M059J (cell line): ENCODE results near the gene OR5AU1. TPM values are rescaled to one million over a fixed set of nuclear protein-coding genes. Genes with fewer than 3 reads are reported as not detected.

Source experiments
- DNase-seq: peaks from one replicate; pipeline ENCODE4 v3.0.0-alpha.2; 2012; ENCODE audit warnings: low read depth
- total RNA-seq: library from RNA; depleted of rRNA; stranded (reverse); fragments of >200 nt; shearing (Covaris generic); gene quantifications from 2 replicates; pipeline ENCODE4 v1.2.3, GENCODE V29; 2014; rRNA removed

Gene OR5AU1
- total RNA-seq, 1 experiment from 2014 or later = not detected

- DNase-seq = peak; percentile 57
Observed at GRCh38 chr14:21107283-21107800, 48.5 kb downstream of the OR5AU1 start.

DNA sequence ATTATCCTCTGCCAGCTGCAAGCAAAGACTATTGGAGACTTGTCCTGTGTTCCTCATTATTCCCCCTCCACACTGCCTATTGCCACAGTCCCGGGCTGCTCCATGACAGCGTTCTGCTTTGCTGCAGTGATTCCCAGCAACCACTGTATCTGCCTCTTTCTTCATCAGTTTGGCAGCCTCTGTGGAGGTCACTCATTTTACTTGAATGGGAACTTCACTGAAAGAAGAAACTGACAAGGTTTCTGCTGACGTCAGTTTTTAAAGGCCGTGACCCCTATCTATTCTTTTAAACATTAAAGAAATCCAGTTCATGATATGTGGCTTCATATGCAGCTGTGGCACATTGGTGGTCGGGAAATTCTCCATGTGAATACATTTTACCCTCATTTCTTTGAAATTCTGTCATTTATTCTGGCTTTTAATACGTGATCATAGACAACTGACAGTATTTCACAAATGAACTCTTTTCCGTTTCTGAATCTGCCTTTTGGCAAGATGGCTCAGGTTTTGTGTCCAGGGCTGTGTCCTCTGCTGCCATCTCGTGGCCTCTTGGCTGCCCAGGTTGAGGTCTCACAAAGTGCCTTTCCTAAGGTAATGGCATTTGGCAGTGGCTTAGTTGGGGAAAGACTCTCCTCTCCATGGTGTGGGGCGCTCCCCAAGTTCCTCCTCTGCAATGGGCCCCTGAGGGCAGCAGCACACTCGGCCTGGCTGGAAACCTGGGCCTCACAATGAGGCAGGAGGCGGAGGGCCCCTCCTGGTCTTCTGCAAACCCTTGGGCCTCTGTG, 49.2 kb downstream of the OR5AU1 start:
- DNase-seq = peak; percentile 77

DNA sequence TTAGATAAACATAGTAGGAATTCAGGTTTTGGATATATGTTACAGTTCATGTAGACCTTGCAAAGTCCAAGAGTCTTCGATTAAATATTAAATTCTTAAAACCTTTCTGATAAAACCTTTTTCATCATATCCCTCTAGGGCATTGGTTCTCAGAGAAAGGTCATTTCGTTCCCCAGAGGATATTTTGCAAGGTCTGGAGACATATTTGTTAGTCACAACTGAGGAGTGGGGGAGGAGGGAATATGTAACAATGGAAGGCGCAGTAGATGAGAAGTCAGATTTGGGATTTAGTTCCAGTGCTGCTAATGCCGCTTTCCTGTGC, 49.7 kb downstream of the OR5AU1 start:
- DNase-seq = no peak

- no peak for DNase-seq
Observed at GRCh38 chr14:21105095-21105494, 50.8 kb downstream of the OR5AU1 start.

Other genes starting within 250 kb of the OR5AU1 start
- gene RNASE2, start 200.6 kb downstream of the OR5AU1 start, total RNA-seq = not detected in 2 replicates
- gene METTL17, start 166.1 kb downstream of the OR5AU1 start, total RNA-seq = 57.7 and 66.9 TPM in 2 replicates
- gene SLC39A2, start 156.8 kb downstream of the OR5AU1 start, total RNA-seq = 1.2 TPM in 1 of 2 replicates, not detected in the other
- gene NDRG2, start 131.0 kb downstream of the OR5AU1 start, total RNA-seq = 0.94 and 2.2 TPM in 2 replicates
- gene TPPP2, start 125.8 kb downstream of the OR5AU1 start, total RNA-seq = not detected in 2 replicates
- gene RNASE13, start 121.3 kb downstream of the OR5AU1 start, total RNA-seq = not detected in 2 replicates
- gene RNASE7, start 113.7 kb downstream of the OR5AU1 start, total RNA-seq = not detected in 2 replicates
- gene RNASE8, start 98.2 kb downstream of the OR5AU1 start, total RNA-seq = not detected in 2 replicates
- 12.0 and 24.8 TPM in 2 replicates for gene ARHGEF40, start 85.8 kb downstream of the OR5AU1 start, total RNA-seq
- gene ZNF219, start 57.4 kb downstream of the OR5AU1 start, total RNA-seq = 5.3 and 12.1 TPM in 2 replicates
- gene TMEM253, start 55.0 kb downstream of the OR5AU1 start, total RNA-seq = not detected in 2 replicates
- 821 and 1,019 TPM in 2 replicates for gene HNRNPC, start 113.4 kb upstream of the OR5AU1 start, total RNA-seq
- not detected in 2 replicates for gene RPGRIP1, start 124.0 kb upstream of the OR5AU1 start, total RNA-seq
- gene SUPT16H, start 228.0 kb upstream of the OR5AU1 start, total RNA-seq = 76.9 and 115 TPM in 2 replicates